Measurements from ENCODE around the gene NDE1.
"Not testable (repeated sequence)": the region's sequence is repeated elsewhere in the genome, so short reads cannot be mapped to it uniquely, and the experiment has no call there.

The NDE1 gene

DNA sequence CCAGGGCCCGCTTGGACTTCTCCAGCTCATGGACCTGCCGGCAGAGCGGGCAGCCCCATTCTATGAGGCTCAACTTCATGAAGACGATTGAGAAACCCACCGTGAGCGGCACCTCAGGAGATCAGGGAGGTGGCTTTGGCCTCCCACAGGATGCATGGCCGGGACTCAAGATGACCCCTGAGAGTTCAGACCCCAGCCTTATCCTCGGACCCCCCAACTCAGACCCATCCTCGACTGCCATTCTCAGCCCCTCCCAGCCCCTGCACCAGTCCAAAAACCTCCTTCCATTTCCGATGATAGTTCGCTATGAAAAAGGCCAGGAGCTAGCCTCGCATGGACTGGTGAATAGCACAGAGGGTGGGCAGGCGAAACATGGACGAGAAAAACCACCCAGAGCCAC, 71.0 kb downstream of the NDE1 start:
- H3K4me3 ChIP-seq (ENCODE audit: low read length) = no peak overlapping the region
- DNase-seq (ENCODE audit: low read depth, low spot score) = no peak

DNA sequence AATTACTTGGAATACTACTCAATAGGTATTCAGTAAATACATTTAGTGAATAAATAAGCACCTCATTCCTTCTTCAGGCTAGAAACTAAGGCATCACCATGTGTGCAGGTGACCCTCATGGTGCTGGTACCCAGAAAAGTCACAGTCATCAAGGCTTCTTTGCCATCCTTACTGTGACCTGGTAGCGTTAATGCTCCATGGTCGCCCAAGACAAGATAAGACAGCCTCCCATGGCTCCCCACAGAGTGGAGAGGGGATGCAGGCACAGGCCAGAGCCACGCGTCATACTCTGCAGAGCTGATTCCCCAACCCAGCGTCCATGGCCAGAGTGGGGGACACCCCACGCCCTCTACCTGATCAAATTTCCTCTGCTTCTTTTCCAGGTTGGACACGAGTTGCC, 73.8 kb downstream of the NDE1 start:
- no peak overlapping the region for H3K4me3 ChIP-seq (ENCODE audit: low read length)
- DNase-seq (ENCODE audit: low read depth, low spot score) = no peak

DNA sequence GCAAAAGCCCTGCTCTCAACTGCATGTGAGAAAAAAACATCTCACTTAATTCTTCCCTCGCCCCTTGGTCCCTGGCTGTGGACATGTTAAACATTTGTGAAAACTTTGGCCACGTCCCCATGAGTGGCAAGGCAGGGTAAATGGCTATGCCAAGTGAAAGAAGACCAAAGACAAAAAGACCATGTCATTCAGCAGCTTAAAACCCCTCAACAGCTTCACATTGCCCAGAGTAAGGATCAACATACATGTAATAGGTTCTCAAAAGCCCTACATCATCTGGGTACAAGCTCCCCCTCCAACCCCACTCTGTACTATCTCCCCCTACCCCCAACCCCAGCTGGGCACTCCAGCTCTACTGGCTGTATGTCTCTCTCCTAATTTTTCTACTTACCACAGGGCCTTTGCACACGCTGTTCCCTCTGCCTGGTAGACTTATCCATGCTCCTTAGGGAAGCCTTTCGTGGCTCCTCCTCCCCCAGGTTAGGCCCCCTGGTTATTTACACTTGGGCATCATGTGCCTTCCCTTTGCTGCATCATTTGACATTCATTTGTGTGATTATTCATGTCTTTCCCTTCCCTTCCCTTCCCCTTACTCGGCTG, 75.7 kb downstream of the NDE1 start:
- no peak overlapping the region for H3K4me3 ChIP-seq (ENCODE audit: low read length)
- DNase-seq (ENCODE audit: low read depth, low spot score) = no peak

DNA sequence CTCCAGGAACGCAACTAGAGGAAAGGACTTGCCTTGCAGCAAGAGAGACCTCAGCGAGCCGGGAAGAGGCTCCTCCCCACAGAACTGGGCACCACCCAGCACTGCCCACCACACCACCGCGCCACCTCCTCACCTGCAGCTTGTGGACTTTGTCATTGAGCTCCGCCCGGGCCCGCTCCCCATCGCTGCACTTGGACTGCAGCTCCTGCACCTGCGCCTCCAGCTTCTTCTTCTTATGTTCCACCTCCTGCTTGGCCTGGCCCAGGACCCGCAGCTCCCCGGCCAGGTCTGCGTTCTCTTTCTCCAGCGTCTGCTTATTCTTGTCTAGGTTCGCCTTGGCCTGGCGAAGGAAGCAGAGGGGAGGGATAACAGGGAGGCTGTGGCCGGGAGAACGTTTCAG, 76.7 kb downstream of the NDE1 start:
- no peak overlapping the region for H3K4me3 ChIP-seq (ENCODE audit: low read length)
- DNase-seq (ENCODE audit: low read depth, low spot score) = no peak

DNA sequence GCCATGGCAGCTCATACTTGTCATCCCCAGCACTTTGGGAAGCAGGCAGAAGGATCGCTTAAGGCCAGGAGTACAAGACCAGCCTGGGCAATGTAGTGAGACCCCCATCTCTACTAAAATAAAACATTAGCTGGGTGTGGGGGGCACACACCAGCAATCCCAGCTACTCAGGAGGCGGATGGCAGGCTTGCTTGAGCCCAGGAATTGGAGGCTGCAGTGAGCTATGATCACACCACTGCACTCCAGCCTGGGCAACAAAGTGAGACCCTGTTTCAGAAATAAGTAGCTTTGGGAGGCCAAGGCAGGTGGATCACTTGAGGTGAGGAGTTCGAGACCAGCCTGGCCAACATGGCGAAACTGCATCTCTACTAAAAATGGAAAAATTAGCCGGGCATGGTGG, 77.7 kb downstream of the NDE1 start:
- H3K4me3 ChIP-seq (ENCODE audit: low read length) = not testable (repeated sequence)

DNA sequence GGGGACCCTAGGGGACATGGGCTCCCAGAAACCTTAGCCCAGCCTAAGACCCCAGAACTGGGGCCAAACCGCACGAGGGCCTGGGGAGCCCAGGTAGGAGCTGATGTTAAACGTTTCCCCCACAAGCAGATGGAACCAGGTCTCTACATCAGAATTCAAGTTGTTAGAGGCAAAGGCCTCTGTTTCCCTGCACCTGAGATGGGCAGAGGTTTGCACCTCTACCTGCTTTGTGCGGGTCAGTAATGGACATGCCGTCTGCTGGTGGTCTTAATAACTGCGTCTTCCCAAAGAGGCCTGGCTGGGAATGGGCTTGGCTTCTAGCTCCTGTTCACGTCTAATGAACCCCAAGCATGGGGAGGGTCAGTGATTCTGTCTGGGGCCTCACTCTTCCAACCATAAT, 79.1 kb downstream of the NDE1 start:
- no peak for DNase-seq (ENCODE audit: low read depth, low spot score)
- H3K4me3 ChIP-seq (ENCODE audit: low read length) = no peak overlapping the region

More for the DNA sequence above, 77.7 kb downstream of the NDE1 start:
- not testable (repeated sequence) for DNase-seq (ENCODE audit: low read depth, low spot score)

DNA sequence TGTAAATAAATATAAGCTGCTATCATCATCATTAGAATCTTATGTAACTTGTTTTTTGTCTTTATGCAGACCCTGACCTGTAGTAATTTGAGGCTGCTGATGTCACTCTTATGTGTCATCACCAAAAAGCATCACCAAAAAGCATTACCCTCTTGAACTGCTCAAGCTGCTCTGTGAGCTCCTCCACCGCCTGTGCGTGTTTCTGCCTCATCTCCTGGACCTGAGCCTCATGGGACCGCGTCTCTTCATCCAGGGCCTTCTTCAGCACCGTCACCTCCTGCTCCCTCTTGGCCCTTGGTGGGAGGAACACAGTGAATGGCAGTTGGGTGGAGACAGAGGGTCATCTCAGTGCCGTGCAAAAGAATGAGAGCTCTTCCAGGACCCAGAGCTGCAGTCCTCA, 82.4 kb downstream of the NDE1 start:
- DNase-seq (ENCODE audit: low read depth, low spot score) = no peak
- H3K4me3 ChIP-seq (ENCODE audit: low read length) = no peak overlapping the region

DNA sequence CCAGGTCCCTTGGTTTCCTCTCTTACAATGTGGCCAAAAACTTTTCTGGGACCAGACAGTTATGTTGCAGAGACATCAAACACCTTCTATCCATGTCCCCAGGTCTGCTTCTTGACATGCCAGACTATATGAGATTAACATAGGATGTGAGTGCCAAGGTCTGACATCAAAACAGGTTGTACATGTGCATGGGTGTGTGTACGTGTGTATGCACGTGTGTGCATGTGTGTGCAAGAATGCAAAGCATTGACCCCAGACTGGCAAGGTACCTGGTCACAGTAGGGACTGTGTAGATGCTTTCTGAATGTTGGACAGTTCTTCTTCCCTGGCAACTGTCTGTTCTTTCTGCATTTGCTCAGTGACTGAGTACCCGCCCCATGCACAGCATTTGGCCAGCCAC, 85.6 kb downstream of the NDE1 start:
- no peak overlapping the region for H3K4me3 ChIP-seq (ENCODE audit: low read length)
- no peak for DNase-seq (ENCODE audit: low read depth, low spot score)

DNA sequence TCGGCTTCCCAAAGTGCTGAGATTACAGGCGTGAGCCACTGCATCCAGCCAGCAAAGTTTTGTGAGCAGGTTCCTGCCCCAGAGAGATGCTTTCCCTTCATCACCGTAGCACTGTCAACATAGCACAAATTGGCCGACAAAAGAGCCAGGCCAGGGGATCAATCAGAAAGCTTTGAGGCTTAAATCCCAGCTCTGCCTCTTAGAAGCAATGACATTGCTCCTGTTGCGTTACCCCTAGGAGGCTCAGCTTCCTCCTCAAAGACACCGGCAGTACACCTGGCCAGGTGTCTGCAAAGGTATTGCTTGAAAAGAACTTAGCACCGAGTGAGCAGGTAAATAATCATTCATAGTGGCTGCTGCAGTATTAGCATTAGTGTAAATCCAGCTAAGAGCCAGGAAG, 86.5 kb downstream of the NDE1 start:
- DNase-seq (ENCODE audit: low read depth, low spot score) = no peak
- no peak overlapping the region for H3K4me3 ChIP-seq (ENCODE audit: low read length)

DNA sequence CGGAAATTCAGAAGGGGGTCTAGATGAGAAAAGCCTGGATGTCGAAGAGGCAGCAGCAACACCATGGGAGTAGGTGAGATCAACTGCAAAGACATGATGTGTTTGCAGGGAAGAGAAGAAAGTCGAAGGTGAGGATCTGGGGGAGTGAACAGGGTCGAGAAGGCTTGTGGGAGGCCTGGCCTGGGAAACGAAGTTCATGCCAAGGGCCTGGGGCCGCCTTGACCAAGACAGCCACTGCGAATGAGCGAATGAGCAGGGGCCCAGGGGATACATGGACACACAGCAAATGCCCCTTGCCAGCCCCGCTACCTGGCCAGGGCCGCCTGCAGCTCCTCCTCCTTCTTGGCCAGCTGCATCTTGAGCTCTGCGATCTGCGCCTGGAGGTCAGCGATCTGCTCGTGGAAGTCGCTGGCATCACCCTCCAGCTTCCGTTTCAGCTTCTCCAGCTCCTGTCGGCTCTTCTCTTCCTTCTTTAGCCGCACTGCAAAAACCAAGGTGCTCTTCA, 87.1 kb downstream of the NDE1 start:
- no peak overlapping the region for H3K4me3 ChIP-seq (ENCODE audit: low read length)
- DNase-seq (ENCODE audit: low read depth, low spot score) = no peak

DNA sequence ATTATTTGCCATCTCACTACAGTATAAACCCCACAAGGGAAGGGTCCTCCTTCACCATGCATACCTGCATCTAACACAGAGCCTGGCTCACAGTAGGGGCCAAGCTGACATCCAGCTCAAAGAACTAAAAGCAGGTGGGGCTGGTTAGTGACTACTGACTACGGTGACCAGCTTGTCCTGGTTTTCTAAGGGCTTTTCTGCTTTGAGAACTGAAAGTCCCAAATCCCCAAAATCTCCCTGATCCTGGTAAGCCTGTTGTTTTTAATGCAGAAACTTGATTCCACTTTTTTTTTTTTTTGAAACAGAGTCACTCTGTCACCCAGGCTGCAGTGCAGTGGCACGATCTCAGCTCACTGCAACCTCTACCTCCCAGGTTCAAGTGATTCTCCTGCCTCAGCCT, 89.4 kb downstream of the NDE1 start:
- no peak overlapping the region for H3K4me3 ChIP-seq (ENCODE audit: low read length)
- DNase-seq (ENCODE audit: low read depth, low spot score) = no peak

DNA sequence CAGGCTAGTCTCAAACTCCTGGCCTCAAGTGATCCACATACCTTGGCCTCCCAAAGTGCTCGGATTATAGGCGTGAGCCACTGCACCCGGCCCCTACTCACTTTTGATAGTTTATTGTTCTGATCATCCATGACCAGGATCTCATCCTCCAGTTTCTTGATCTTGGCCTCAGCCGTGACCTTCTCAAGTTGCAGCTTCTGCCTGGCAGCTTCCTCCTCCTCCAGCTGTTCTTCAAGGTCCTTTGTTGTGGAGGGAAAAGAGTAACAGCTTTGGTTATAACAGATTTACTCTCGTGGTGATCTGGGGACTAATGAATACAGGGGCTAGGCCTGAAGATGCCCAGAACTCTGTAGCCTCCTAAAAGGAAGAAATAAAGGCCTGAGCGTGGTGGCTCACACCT, 89.9 kb downstream of the NDE1 start:
- H3K4me3 ChIP-seq (ENCODE audit: low read length) = no peak overlapping the region
- peak; percentile 18 for DNase-seq (ENCODE audit: low read depth, low spot score)

DNA sequence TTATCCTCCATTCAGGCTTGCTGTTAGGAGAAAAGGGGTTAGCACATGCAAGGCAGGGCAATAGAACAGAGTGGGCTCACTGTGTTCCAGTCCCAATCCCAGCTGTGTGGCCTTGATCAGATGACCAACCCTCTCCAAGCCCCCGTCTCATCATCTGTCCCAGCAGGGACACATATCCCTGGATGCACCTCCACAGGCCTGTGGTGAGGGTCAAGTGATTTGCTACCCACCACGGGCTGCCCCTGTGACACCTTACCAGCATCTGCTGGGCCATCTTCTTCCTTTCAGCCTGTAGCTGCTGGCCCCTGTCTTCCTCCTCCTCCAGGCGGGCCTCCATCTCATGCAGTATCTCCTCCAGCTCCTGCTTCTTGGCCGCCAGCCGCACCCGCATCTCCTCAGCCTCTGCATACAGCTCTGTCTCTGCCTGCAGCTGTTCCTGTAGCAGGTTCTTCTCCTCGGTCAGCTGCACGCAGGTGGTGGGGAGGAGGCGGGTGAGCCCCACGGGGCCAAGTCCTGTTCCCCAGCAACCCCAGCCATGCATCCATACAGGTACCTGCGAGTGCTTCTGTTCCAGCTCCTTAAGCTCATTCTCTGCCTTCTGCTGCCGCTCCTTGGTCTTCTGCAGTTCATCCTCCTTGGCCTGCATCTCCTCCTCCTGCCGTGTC, 91.3 kb downstream of the NDE1 start:
- no peak for DNase-seq (ENCODE audit: low read depth, low spot score)
- no peak overlapping the region for H3K4me3 ChIP-seq (ENCODE audit: low read length)

DNA sequence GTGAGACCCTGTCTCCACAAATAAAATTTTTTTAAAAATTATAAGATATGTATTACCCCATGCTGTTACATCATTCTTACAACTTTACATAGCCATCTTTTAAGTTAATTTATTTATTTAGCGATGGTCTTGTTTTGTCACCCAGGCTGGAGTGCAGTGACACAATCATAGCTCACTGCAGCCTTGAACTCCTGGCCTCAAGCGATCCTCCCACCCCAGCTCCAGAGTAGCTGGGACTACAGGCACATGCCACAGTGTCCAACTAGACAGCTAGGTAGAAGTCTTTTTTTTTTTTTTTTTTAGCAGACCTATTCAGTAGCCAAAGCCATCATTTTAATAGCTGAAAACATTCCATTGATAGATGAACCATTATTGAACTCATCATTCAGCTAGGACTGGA, 92.7 kb downstream of the NDE1 start:
- no peak overlapping the region for H3K4me3 ChIP-seq (ENCODE audit: low read length)
- DNase-seq (ENCODE audit: low read depth, low spot score) = no peak

DNA sequence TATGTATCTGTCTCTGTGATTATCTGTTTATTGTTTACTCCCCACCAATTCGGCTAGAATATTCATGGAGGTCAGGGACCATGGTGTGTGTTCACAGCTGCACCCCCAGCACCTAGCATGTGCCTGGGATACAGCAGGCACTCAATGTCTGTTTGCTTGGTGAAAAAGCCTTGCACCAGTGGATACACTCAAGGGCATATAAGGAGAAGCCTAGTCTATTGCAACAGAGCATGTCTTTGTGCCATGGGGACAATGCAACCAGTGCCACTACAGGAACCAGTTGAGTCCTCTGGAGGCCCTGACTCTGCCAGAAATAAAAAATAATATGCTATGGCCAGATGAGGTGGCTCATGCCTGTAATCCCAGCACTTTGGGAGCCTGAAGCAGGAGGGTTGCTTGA, 93.6 kb downstream of the NDE1 start:
- no peak for DNase-seq (ENCODE audit: low read depth, low spot score)
- no peak overlapping the region for H3K4me3 ChIP-seq (ENCODE audit: low read length)

DNA sequence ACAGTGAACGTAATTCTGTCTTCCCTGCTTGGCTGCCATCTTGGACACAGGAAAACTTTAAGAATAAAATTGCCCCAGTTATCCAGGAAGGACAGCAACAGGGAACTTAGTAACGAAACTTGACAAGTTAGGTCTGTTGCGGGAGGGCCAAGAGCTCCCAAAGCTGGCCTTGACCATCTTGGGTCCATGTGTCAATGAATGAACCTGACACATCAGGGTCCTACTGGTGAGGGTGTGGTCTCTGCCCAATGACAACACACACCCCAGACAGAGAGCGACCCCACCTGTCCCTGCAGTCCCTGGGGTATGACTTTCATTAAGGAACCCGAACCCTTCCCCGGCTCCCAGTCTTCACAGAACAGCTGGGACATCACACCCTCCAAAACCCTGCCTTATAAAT, 96.3 kb downstream of the NDE1 start:
- DNase-seq (ENCODE audit: low read depth, low spot score) = no peak
- H3K4me3 ChIP-seq (ENCODE audit: low read length) = no peak overlapping the region

DNA sequence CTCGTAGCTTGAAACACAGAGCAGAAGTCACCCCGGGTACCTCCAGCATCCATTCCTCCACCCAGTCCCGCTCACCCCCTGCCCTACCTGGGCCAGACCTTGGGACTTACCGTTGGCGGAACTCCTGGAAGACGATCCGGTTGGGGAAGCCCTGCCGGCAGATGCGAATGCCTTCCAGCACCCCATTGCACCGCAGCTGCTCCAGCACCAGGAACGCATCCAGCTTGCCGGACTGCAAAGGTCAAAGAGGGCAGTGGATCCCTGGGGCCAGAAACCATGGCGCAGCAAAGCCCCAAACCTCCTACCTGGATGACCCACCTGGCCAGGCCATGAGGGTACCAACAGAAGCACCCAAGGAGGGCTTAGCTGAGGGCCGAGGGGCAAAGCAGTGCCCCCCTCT, 97.9 kb downstream of the NDE1 start:
- DNase-seq (ENCODE audit: low read depth, low spot score) = no peak
- no peak overlapping the region for H3K4me3 ChIP-seq (ENCODE audit: low read length)

DNA sequence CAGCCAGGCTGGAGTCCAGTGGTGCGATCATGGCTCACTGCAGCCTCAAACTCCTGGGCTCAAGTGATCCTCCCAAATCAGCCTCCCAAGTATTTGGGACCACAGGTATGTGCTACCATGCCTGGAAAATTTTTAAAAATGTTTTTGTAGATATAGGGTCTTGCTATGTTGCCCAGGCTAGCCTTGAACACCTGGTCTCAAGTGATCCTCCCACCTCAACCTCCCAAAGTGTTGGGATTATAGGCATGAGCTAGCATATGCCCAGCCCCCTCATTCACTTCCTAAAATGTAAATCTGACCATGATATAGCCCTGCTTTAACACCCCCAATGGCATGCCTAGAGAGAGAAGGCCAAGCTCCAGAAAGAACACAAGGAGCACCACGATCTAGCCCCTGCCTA, 98.6 kb downstream of the NDE1 start:
- DNase-seq (ENCODE audit: low read depth, low spot score) = no peak
- H3K4me3 ChIP-seq (ENCODE audit: low read length) = no peak overlapping the region

DNA sequence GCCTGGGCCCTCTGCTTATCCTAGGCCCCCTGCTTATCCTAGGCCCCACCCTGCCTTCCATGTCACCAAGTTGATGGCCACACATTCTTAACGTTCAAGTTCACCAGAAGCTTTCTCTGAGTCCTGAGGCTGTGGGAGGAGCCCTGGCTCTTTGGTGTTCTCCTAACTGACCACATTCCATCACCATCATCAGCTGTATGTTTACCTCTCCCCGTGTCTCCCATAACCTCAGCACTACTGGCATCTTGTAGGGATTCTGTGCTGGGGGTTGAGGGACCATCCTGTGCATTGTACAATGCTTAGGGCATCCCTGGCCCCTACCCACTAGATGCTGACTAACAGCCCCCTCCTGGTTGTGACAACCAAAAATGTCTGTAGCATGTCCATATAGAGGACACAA, 99.3 kb downstream of the NDE1 start:
- no peak for DNase-seq (ENCODE audit: low read depth, low spot score)
- no peak overlapping the region for H3K4me3 ChIP-seq (ENCODE audit: low read length)

DNA sequence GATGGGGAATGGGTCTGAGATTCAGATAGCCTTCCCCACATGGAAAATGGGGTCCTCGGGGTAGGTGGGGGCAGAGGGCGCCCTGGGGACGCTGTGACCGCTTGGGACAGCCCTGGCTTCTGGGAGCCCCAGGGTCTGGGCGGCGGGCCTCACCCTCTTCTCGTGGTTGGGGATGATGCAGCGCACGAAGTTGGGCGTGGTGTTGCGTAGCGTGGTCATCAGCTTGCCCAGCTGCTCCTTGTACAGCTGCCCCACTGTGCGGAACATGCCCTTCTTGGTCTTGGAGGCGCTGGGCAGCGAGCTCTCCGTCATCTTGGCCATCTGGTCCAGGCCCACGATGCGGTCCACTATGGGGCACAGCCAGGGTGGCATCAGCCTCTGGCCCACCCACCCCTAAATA, 99.9 kb downstream of the NDE1 start:
- no peak for DNase-seq (ENCODE audit: low read depth, low spot score)
- H3K4me3 ChIP-seq (ENCODE audit: low read length) = no peak overlapping the region

DNA sequence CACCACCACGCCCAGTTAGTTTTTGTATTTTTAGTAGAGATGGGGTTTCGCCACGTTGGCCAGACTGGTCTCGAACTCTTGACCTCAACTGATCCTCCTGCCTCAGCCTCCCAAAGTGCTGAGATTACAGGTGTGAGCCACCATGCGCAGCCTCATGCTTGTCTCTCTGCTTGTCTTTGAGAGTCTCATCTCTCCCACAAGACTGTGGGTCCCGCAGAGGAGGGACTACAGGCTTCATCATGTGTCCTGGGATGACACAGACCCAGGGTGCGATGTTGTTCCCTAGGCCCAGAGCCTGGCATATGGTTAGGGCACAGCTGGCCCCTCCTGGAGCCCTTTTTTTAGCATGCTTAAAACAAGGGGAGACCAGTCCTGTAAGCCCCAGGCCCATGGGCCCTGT, 101.9 kb downstream of the NDE1 start:
- no peak overlapping the region for H3K4me3 ChIP-seq (ENCODE audit: low read length)

More for the DNA sequence above, 101.9 kb downstream of the NDE1 start:
- no peak for DNase-seq (ENCODE audit: low read depth, low spot score)
